T-helper 1 cell treated with Interleukin-12 subunit alpha and Interleukin-12 subunit beta and Interleukin-4 antibody, amounts not matched to agents 30 μg/mL and 1 μg/mL, for 36 hours (primary cell): ENCODE results near the gene DNAAF2.
"Not testable (repeated sequence)": the region's sequence is repeated elsewhere in the genome, so short reads cannot be mapped to it uniquely, and the experiment has no call there.

ENCODE experiments used
- H3K27ac Mint-ChIP-seq: one replicate; pipeline ENCODE4 v1.8.0; 2021; ENCODE audit warnings: mild to moderate bottlenecking, mixed read lengths
- H3K27me3 Mint-ChIP-seq: one replicate; pipeline ENCODE4 v1.8.0; 2021; ENCODE audit warnings: low read depth, mixed read lengths
- H3K36me3 Mint-ChIP-seq: one replicate; pipeline ENCODE4 v1.8.0; 2021; ENCODE audit warnings: low read depth, mixed read lengths
- H3K4me1 Mint-ChIP-seq: one replicate; pipeline ENCODE4 v1.8.0; 2021; ENCODE audit warnings: low read depth, mixed read lengths
- H3K4me3 Mint-ChIP-seq: one replicate; pipeline ENCODE4 v1.8.0; 2021; ENCODE audit warnings: mild to moderate bottlenecking, moderate library complexity, mixed read lengths
- H3K9me3 Mint-ChIP-seq: one replicate; pipeline ENCODE4 v1.8.0; 2021; ENCODE audit warnings: mixed read lengths

DNAAF2 gene

GRCh38 chr14:49636866-49637265 is 1.8 kb upstream of the DNAAF2 start:
- no peaks in the 10 kb centered on the region for H3K27me3 Mint-ChIP-seq
- H3K9me3 Mint-ChIP-seq, result no peaks in the 10 kb centered on the region
- H3K4me1 Mint-ChIP-seq, result peaks cover 34% of the 10 kb centered on the region
- peak overlapping the region; percentile 64 for H3K4me3 Mint-ChIP-seq
- no peak overlapping the region for H3K27ac Mint-ChIP-seq
- peaks cover 20% of the 10 kb centered on the region for H3K36me3 Mint-ChIP-seq

- Mint-ChIP-seq H3K27me3 (no peaks in the 10 kb centered on the region), H3K4me3 (peak overlapping the region; percentile 96), H3K4me1 (peaks cover 40% of the 10 kb centered on the region), H3K36me3 (peaks cover 19% of the 10 kb centered on the region), H3K27ac (peak overlapping the region; percentile 94), H3K9me3 (no peaks in the 10 kb centered on the region)
Measured at GRCh38 chr14:49633640-49634546, 1.2 kb downstream of the DNAAF2 start.

GRCh38 chr14:49623941-49624839 is 10.9 kb downstream of the DNAAF2 start:
- peaks cover 36% of the 10 kb centered on the region for H3K36me3 Mint-ChIP-seq
- H3K9me3 Mint-ChIP-seq, result no peaks in the 10 kb centered on the region
- peak overlapping the region; percentile 77 for H3K27ac Mint-ChIP-seq
- H3K27me3 Mint-ChIP-seq, result no peaks in the 10 kb centered on the region
- H3K4me3 Mint-ChIP-seq, result peak overlapping the region; percentile 98
- H3K4me1 Mint-ChIP-seq, result peaks cover 30% of the 10 kb centered on the region

GRCh38 chr14:49623387-49623786 is 11.7 kb downstream of the DNAAF2 start:
- Mint-ChIP-seq H3K4me3 (peak overlapping the region; percentile 98), H3K36me3 (peaks cover 44% of the 10 kb centered on the region), H3K27ac (peak overlapping the region; percentile 67), H3K27me3 (no peaks in the 10 kb centered on the region), H3K4me1 (peaks cover 37% of the 10 kb centered on the region), H3K9me3 (no peaks in the 10 kb centered on the region)

DNA sequence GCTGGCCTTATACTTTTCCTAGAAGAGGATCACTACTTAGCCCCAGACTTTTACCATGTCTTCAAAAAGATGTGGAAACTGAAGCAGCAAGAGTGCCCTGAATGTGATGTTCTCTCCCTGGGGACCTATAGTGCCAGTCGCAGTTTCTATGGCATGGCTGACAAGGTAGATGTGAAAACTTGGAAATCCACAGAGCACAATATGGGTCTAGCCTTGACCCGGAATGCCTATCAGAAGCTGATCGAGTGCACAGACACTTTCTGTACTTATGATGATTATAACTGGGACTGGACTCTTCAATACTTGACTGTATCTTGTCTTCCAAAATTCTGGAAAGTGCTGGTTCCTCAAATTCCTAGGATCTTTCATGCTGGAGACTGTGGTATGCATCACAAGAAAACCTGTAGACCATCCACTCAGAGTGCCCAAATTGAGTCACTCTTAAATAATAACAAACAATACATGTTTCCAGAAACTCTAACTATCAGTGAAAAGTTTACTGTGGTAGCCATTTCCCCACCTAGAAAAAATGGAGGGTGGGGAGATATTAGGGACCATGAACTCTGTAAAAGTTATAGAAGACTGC is 12.9 kb downstream of the DNAAF2 start:
- H3K27me3 Mint-ChIP-seq, result no peaks in the 10 kb centered on the region
- peak overlapping the region; percentile 75 for H3K27ac Mint-ChIP-seq
- peaks cover 45% of the 10 kb centered on the region for H3K4me1 Mint-ChIP-seq
- peaks cover 48% of the 10 kb centered on the region for H3K36me3 Mint-ChIP-seq
- H3K9me3 Mint-ChIP-seq, result no peaks in the 10 kb centered on the region
- H3K4me3 Mint-ChIP-seq, result peak overlapping the region; percentile 98

- Mint-ChIP-seq H3K9me3 (no peaks in the 10 kb centered on the region), H3K36me3 (peaks cover 53% of the 10 kb centered on the region), H3K4me1 (peaks cover 45% of the 10 kb centered on the region), H3K27ac (peak overlapping the region; percentile 98), H3K27me3 (no peaks in the 10 kb centered on the region), H3K4me3 (peak overlapping the region; percentile 98)
Measured at GRCh38 chr14:49621114-49621881, 13.7 kb downstream of the DNAAF2 start.

DNA sequence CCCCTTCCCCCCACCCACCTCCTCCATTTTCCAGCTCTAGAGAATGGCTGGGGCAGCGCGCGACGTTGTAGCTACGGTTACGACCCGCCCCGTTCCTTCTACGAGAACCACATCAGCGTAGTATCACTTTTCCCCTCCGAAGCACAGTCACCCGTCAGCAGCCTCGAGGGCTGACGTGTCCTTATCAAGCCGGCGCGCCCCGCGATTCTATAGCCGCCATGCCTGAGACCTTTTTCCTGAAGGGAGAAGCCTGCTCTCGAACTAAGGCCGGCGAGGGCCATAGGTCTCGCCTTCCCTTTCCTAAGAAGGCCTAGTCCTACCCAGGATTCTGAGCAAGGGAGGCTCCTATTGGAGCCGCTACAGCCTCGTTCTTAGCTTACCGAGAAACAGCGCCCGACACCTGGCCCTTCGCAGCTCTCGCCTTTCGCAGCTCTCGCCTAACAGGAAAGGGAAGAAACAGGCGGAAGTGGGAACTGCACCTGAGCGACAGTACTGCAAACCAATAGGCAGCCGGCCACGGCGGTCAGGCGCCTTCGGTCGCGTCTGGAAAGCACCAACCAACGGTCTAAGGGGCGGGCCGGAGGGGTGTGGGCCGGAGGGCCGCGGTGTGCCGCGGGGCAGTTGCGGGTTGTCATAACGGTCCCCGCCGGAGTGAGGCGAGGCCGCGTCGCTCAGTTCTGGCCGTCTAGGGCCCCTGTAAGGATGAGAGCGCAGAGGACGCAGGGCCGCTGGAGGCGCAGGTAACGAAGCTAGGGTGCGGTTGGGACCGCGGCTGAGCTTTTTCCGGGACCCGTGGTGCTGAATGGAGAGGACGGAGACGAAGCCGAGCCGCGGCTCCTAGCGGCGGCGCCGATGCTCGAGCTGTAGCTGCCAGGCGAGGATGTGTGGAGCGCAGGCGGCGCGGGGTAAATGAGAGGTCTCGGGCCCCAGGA is 14.6 kb downstream of the DNAAF2 start, which contains the start of the genes MGAT2 and RPL36AL:
Gene MGAT2 (plus strand): TSS at position 618 of the 932 bp plus-strand sequence. CDS start 470 bp downstream, outside the sequence.
Gene RPL36AL (minus strand): TSS at position 445 of the 932 bp plus-strand sequence. CDS start 1,522 bp downstream, outside the sequence.
- Mint-ChIP-seq H3K27me3 (no peaks in the 10 kb centered on the region), H3K4me3 (peak within 1 kb of the TSS; percentile 98), H3K4me1 (peaks cover 43% of the 10 kb centered on the region), H3K36me3 (peaks cover 54% of the 10 kb centered on the region), H3K9me3 (no peaks in the 10 kb centered on the region), H3K27ac (peak within 1 kb of the TSS; percentile 98)

DNA sequence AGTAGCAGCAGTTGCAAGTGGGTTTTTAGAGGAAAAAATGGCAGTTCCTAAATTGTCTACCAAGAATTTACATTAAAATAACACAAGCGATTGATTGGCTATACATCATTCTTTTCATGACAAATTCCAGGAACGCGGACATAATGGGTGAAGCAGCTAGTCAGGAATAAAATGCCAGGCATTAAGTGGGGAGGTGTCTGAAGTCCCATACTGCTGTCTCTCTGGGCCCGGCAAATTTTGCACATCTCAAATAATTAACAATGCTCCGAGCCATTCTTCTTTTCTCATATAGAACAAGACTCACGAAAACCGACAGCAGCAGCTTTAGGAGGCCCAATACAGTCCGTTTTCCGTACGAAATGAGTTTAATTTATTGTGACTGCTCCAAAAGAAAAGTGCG is 15.3 kb downstream of the DNAAF2 start:
- Mint-ChIP-seq H3K36me3 (peaks cover 52% of the 10 kb centered on the region), H3K4me3 (peak overlapping the region; percentile 98), H3K27ac (peak overlapping the region; percentile 98), H3K27me3 (no peaks in the 10 kb centered on the region), H3K4me1 (peaks cover 41% of the 10 kb centered on the region), H3K9me3 (no peaks in the 10 kb centered on the region)

GRCh38 chr14:49619273-49619672 is 15.8 kb downstream of the DNAAF2 start:
- Mint-ChIP-seq H3K36me3 (peaks cover 52% of the 10 kb centered on the region), H3K27ac (peak overlapping the region; percentile 98), H3K4me1 (peaks cover 40% of the 10 kb centered on the region), H3K4me3 (peak overlapping the region; percentile 98)
- not testable (repeated sequence) for H3K27me3 Mint-ChIP-seq, H3K9me3 Mint-ChIP-seq

DNA sequence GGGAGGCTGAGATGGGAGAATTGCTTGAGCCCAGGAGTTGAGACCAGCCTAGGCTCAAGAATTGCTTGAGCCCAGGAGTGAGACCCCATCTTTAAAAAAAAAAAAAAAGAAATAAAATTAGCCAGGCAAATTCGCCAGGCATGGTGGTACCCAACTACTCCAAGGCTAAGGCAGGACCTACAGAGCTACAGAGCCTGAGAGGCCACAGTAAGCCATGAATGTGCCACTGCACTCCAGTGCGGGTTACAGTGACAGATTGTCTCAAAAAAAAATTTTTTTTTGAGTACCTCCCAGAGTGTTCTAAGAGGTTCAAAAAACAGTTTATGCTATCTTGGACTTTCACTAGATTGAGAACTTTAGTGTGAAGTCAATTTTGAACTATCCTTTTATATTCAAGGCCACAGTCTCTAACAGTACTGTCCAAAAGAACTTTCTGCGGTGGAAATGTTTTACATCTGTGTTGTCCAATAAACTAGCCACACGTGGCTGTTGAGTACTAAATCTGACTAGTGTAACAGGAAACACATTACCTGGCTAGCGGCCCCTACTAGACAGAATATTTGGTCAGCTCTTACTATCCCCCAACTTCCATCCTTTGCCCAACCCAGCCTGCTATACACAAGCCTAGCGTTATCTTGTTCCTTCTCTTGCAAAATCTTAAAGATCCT is 17.1 kb downstream of the DNAAF2 start:
- Mint-ChIP-seq H3K4me3 (peak overlapping the region; percentile 18), H3K36me3 (peaks cover 48% of the 10 kb centered on the region), H3K4me1 (peaks cover 32% of the 10 kb centered on the region), H3K27ac (peak overlapping the region; percentile 13), H3K9me3 (no peaks in the 10 kb centered on the region), H3K27me3 (no peaks in the 10 kb centered on the region)

DNA sequence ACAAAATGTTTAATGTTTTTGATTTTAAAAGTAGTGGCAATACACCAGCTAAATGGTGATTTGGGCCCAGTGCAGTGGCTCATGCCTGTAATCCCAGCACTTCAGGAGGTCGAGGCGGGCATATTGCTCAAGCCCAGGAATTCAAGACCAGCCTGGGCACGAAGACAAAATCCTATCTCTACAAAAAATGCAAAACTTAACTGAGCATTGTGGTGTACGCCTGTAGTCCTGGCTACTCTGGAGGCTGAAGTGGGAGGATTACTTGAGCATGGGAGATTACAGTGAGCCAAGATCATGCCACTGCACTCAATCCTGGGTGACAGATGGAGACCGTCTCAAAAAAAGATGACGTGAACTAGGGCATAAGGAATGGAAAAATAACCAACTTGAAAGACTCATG is 19.3 kb downstream of the DNAAF2 start:
- Mint-ChIP-seq H3K9me3 (no peaks in the 10 kb centered on the region), H3K36me3 (peaks cover 34% of the 10 kb centered on the region), H3K4me1 (peaks cover 26% of the 10 kb centered on the region), H3K27me3 (no peaks in the 10 kb centered on the region), H3K4me3 (no peak overlapping the region), H3K27ac (no peak overlapping the region)

- Mint-ChIP-seq H3K4me3 (no peak overlapping the region), H3K27ac (no peak overlapping the region), H3K9me3 (no peaks in the 10 kb centered on the region), H3K27me3 (no peaks in the 10 kb centered on the region), H3K36me3 (peaks cover 26% of the 10 kb centered on the region), H3K4me1 (peaks cover 25% of the 10 kb centered on the region)
Measured at GRCh38 chr14:49614196-49614595, 20.8 kb downstream of the DNAAF2 start.
